ENCODE data around the gene EBPL. TPM values are rescaled to one million over a fixed set of nuclear protein-coding genes. Genes with fewer than 3 reads are reported as not detected.

Gene EBPL
- polyA plus RNA-seq, 3 donors, result 10.2 to 29.4 (median 27.3) TPM

- Histone ChIP-seq H3K27me3 (ENCODE audit: control insufficient read depth in 2 of 2, insufficient read depth in 2 of 2, low read length in 2 of 2) (no peaks in the 10 kb centered on the region), H3K9me3 (replicated peaks in 1 of 2; ENCODE audit: control insufficient read depth in 1 of 2, insufficient read depth in 1 of 2, low read length in 2 of 2) (no peaks in the 10 kb centered on the region), H3K79me2 (ENCODE audit: insufficient read depth, low read length) (peaks cover 20% of the 10 kb centered on the region), H3K4me2 (replicated peaks; ENCODE audit: extremely low read depth, low read length, poor library complexity, severe bottlenecking) (peak overlapping the region; percentile 82), H2AFZ (ENCODE audit: insufficient read depth, low read depth, low read length, poor library complexity, severe bottlenecking) (no peak overlapping the region), H3K9ac (ENCODE audit: insufficient read depth, low read length, poor library complexity, severe bottlenecking) (peak overlapping the region; percentile 63), H3K4me3 (replicated peaks in 1 of 3; ENCODE audit: low read depth in 2 of 3, low read length in 3 of 3) (peak overlapping the region; percentile 47 to 80 (median 61)), H4K20me1 (ENCODE audit: insufficient read depth, low read length) (no peaks in the 10 kb centered on the region), H3K36me3 (replicated peaks in 1 of 2; ENCODE audit: control insufficient read depth in 1 of 2, insufficient read depth in 2 of 2, low read length in 2 of 2) (peaks cover 2 to 7% of the 10 kb centered on the region in 2 donors), H3K4me1 (ENCODE audit: control insufficient read depth in 1 of 2, insufficient read depth in 2 of 2, low read length in 2 of 2) (peaks cover 58 to 78% of the 10 kb centered on the region in 2 donors), H3K27ac (ENCODE audit: low read depth in 1 of 2, low read length in 2 of 2) (peak overlapping the region; percentile 91 to 93)
- peak overlapping the region; percentile 96 to 99 (median 99) for H3K27ac Mint-ChIP-seq
- intact Hi-C loops (cut with micrococcal nuclease), result loop anchor here in 1 of 2 donors (2.0 kb wide), 1 partner anchor 13 kb away; the partner anchor contains the start of gene ARL11
- H3K4me1 Mint-ChIP-seq, result peaks cover 67% of the 10 kb centered on the region
- TF ChIP-seq CTCF (IDR thresholded peaks at IDR 0.05), result no peak
- WGBS (ENCODE audit: insufficient coverage), result 0% methylated on average over 2 of the region's 4 CpGs
- H3K4me3 Mint-ChIP-seq, result peak overlapping the region; percentile 78 to 97
- H3K36me3 Mint-ChIP-seq, result peaks cover 3 to 18% of the 10 kb centered on the region in 2 donors
- DNase-seq, result peak; percentile 93 to 97 (median 96)
- peaks cover 0 to 1% (median 0%) of the 10 kb centered on the region in 7 donors for H3K9me3 Mint-ChIP-seq
- H3K27me3 Mint-ChIP-seq (ENCODE audit: low read depth in 3 of 3), result no peaks in the 10 kb centered on the region
These were observed 49.4 kb downstream of the EBPL start for GRCh38 chr13:49641801-49642291.

GRCh38 chr13:49638744-49639072 is 52.6 kb downstream of the EBPL start:
- no peak for DNase-seq
- Mint-ChIP-seq H3K4me1 (peaks cover 74% of the 10 kb centered on the region), H3K27ac (peak overlapping the region in 3 of 7 donors; percentile 8 to 73 (median 19)), H3K27me3 (ENCODE audit: low read depth in 3 of 3) (no peaks in the 10 kb centered on the region), H3K36me3 (peaks cover 13 to 38% of the 10 kb centered on the region in 2 donors), H3K9me3 (peaks cover 0 to 1% (median 0%) of the 10 kb centered on the region in 7 donors), H3K4me3 (no peak overlapping the region)
- intact Hi-C loops (cut with micrococcal nuclease), result no loop called here
- Histone ChIP-seq H2AFZ (ENCODE audit: insufficient read depth, low read depth, low read length, poor library complexity, severe bottlenecking) (no peak overlapping the region), H3K27me3 (ENCODE audit: control insufficient read depth in 2 of 2, insufficient read depth in 2 of 2, low read length in 2 of 2) (no peaks in the 10 kb centered on the region), H3K4me2 (replicated peaks; ENCODE audit: extremely low read depth, low read length, poor library complexity, severe bottlenecking) (no peak overlapping the region), H3K9me3 (replicated peaks in 1 of 2; ENCODE audit: control insufficient read depth in 1 of 2, insufficient read depth in 1 of 2, low read length in 2 of 2) (no peaks in the 10 kb centered on the region), H4K20me1 (ENCODE audit: insufficient read depth, low read length) (peaks cover 4% of the 10 kb centered on the region), H3K36me3 (replicated peaks in 1 of 2; ENCODE audit: control insufficient read depth in 1 of 2, insufficient read depth in 2 of 2, low read length in 2 of 2) (peaks cover 2 to 15% of the 10 kb centered on the region in 2 donors), H3K27ac (ENCODE audit: low read depth in 1 of 2, low read length in 2 of 2) (no peak overlapping the region), H3K4me1 (ENCODE audit: control insufficient read depth in 1 of 2, insufficient read depth in 2 of 2, low read length in 2 of 2) (peaks cover 66 to 77% of the 10 kb centered on the region in 2 donors), H3K9ac (ENCODE audit: insufficient read depth, low read length, poor library complexity, severe bottlenecking) (no peak overlapping the region), H3K4me3 (replicated peaks in 1 of 3; ENCODE audit: low read depth in 2 of 3, low read length in 3 of 3) (no peak overlapping the region), H3K79me2 (ENCODE audit: insufficient read depth, low read length) (peaks cover 49% of the 10 kb centered on the region)
- TF ChIP-seq CTCF (IDR thresholded peaks at IDR 0.05), result no peak
- 80% methylated on average over 1 of the region's 2 CpGs for WGBS (ENCODE audit: insufficient coverage)

Data from CD14-positive monocyte (primary cell).